SH-SY5Y (cell line): ENCODE measurements around the gene SGCE.

Experiments
- GATA2 ChIP-seq: IDR thresholded peaks from 2 replicates; pipeline ENCODE4 v1.6.1; 2011; ENCODE audit warnings: mild to moderate bottlenecking, low read depth, low read length
- GATA3 ChIP-seq: IDR thresholded peaks from 2 replicates; pipeline ENCODE4 v1.6.1; 2011; ENCODE audit warnings: low read depth, mild to moderate bottlenecking, low read length, moderate library complexity

DNA sequence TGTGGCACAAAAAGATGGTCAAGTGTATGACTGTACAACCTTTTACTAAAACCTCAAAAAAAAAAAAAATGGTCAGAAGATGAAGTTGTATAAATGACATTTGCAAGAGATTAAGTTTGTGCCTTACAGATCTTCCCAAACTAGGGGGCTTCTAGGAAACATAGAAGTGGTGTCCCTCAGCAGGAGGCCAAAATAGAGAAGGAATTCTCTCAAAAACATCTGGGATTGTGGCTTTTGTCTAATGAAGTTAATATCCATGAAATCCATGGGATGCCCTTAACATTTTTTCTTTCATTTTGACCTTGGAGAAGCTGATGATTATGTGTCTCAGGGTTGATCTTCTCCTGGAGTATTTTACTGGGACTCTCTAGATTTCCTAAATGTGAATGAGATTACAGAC lies 84.1 kb downstream of the SGCE start:
- TF ChIP-seq GATA3 = no peak
- TF ChIP-seq GATA2 = no peak
